Activated T-cell treated with anti-CD3 and anti-CD28 coated beads for 24 hours (primary cell): Measurements from ENCODE around the gene FHAD1.
"Not testable (repeated sequence)": the region's sequence is repeated elsewhere in the genome, so short reads cannot be mapped to it uniquely, and the experiment has no call there.

ENCODE experiments used
- DNase-seq: peaks from one replicate; pipeline ENCODE4 v3.0.0-alpha.2; 2020; ENCODE audit warnings: low read depth

FHAD1 gene

DNA sequence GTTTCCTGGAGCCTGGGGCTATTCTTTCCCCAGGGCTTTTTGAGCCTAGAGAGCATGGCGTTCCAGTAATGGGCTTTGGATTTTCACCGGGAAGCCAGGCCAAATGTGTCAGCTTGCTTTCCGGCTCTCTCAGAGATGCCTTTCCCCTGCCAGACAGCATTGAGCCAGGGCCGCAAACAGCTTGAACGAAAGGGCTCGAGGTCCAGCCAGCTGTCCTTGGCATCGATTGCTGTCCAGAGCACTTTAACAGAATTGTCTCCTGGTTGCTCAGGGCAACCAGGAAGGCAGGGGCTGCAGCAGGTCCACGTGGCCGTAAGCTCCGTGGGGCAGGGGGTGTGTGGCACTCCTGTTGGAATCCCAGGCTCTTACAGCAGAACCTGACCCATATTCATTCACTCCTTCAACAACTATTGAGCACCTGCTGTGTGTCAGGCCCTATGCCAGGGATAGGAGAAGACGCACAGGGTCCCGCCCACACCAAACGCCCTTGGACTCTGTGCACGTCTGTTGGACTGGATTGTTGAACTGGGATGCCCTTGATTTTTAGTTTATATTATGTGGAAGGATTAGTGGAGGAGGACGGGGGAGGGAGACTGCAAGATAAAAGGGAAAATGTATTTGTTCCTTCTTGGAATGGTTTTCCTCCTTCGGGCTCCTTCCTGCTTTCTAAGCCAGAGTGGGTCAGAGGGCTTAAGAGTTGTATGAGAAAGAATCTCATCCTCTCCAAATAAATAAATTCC is 123.9 kb downstream of the FHAD1 start:
- no peak for DNase-seq

DNA sequence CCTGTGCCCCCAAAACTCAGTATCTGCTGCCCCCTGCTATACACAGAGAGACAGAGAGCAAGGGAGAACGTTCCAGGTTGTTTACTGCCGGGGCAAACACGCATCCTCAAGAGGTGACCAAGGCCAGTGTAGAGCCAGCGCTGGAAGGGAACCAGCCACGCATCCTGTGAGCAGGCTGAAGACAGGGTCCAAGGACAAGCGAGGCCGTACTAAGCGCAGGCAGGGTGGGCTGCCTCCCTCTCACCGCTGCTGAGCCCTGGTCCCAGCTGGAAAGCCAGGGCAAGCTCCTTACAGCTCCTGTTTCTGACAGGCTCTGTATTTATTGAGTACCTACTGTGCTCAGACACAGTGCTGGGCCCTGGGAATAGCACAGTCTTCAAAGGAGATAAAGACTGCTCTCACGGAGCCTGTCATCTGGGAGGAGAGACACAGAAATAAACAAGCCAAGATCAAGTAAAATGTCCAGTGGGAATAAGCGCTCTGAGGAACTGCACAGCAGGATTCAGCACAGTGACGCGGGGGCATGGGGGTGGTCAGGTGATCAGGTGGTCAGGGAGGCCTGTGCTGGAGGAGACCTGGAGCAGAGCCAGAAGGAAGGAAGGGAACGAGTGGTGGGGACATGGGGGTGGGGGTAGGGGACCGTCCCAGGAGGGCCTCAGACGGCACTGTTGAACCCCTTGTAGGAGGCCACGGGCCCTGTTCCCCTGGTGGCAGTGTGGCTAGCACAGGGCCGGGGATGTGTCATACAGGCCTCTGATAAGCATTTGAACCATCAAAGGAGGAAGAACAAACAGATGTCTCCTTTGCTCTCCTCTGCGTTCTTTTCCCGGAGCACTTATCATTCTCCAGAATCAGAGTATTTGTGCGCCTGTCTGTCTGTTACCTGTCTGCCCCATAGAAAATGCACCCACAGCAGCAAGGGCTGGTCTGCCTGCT is 124.9 kb downstream of the FHAD1 start:
- DNase-seq = no peak

DNA sequence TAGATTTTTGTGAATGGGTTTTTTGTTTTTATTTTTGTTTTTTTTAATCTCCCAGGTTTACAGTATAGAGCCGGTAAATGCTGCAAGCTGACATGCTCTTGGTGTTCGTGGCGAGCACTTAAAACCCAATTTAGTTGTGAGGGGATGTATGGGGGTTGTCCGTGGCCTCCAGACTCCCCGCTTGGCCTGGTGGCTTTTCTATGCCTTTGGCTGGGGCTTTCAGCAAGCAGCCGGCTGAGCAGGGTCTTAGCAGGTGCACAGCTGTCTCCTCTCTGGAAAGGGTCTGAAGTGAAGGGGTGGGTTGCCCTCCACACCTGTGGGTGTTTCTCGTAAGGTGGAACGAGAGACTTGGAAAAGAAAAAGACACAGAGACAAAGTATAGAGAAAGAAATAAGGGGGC is 131.7 kb downstream of the FHAD1 start:
- DNase-seq = no peak

DNA sequence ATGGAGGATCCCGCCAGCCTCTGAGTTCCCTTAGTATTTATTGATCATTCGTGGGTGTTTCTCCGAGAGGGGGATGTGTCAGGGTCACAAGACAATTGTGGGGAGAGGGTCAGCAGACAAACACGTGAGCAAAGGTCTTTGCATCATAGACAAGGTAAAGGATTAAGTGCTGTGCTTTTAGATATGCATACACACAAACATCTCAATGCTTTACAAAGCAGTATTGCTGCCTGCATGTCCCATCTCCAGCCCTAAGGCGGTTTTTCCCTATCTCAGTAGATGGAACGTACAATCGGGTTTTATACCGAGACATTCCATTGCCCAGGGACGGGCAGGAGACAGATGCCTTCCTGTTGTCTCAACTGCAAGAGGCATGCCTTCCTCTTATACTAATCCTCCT is 132.1 kb downstream of the FHAD1 start:
- not testable (repeated sequence) for DNase-seq

DNA sequence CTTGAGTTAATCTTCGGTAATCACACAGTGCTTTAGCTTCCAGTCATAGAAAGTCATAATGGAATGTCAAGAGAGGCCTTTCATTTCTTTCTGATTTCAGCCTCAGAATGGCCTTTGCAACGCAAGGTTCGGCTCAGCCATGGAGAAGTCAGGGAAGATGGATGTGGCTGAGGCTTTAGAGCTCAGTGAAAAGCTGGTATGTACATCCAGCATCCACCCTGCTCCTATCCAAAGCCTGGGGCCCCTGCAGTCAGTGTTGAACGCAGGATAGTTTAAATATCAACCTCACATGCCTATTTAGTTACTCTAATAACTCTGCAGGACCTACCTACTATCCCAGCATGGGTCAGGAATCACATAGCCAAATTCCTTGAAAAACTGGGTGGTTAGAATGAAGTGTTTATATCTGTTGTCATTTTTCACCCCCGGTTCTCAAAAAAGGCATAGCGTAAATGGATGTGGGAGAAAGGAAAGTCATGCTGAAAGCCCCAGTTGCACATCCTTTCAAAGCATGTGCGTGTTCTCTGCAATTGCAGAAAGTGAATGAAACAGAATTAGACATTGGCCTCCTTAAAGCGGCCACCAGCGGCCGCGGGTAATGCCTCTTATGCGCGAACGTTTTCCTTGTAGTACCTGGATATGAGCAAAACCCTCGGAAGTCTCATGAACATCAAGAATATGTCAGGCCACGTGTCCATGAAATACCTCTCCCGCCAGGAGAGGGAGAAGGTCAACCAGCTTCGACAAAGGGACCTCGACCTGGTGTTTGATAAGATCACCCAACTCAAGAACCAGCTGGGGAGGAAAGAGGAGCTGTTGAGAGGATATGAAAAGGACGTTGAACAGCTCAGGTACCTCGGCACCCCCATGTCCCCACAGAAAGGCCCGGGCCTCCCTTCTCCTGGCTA is 133.8 kb downstream of the FHAD1 start:
- DNase-seq = no peak

DNA sequence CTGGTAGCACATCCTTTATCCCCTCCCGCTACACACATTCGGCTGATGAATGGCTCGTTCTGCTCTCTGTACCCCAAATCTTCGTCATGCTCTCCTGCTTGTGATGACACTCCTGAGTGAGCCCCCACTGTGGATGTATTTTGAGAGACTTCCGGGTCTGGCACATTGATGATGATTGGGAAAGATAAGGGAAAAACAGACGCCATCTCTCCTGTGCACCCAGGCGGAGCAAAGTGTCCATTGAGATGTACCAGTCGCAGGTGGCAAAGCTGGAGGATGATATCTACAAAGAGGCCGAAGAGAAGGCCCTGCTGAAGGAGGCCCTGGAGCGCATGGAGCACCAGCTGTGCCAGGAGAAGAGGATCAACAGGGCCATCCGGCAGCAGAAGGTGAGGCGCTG is 134.8 kb downstream of the FHAD1 start:
- no peak for DNase-seq

DNA sequence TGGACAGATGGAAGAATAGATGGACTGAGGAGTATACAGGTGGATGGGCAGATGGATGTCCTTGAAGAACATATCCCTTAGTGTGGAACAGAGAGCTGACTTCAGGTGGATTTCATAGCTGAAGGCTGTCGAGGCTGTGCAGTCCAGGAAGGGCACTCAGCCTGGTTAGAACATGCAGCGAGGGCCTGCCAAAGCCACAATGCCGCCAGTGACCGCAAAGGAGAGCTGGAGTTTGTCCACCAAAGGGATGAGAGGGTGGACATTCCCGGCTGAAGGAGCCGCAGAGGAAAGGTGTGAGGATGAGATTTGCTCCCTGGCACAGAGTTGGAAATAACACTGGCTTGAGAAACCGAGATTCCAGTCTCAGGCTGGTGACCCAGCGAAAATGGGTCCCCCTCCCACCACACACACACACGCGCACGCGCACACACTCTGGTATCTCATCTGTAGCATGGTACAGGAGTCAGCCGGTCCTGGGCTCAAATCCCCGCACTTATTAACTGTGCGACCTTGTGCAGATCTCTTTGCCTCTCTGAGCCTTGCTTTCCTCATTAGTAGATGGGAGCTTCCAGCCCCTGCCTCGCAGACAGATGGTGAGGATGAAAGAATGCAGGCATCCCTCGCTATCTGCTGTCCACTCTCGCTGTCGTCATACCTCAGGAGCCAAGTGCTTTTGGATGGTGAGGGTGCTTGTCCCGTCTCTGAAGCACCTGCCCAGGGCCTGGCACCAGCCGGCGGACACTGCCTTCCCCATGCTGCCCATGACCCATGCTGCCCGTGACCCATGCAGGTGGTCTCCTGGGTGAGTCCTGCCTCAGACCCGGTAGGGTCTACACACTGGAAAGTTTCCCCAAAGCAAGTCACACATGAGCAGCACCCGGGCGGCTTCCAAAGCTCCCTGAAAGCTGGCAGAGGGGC is 135.8 kb downstream of the FHAD1 start:
- no peak for DNase-seq

DNA sequence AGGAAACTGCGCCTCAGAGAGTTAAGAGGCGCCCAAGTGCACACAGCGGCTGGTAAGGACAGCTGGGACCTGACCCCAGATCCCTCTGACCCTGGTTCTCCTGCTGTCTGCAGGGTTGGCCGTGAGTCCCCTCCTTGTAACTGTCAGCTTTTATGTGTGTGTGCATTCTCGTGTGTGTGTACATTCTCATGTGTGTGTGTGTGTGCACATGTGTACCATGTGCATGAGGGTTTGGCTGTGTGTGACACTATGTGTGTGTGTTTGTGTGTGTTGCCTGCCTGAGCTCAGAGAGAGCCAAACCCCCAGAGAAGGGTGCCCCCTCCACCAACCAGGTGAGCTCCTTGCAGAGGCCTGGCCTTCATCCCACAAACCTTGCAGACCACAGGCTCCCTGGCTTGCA is 136.8 kb downstream of the FHAD1 start:
- DNase-seq = no peak

DNA sequence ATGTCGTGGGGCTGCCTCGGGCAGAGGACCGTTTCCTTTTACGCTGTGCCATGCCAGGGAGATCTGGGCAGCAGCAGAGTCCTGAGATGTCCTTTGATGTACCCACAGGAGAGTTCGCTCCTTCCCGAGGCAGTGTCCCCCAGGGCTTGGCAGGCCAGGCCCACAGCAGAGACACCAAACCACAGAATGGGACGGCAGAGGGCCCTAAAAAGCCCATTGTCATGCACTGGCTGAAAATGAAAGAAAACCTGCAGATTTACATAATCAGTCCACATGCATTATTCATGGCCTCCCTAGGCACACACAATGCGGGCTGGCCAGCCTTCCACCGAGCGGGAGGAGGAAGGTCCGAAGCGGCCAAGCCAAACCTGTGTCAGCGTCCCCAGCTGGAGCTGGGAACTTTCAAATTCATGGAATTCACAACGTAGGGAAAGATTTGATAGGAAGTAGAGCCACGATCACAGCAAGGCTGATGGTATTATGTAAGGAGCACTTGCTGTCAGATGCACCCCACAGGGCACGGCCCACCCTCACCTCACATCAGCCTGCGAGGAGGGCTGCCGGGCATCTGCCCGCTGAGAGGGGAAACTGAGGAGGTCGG is 137.4 kb downstream of the FHAD1 start:
- no peak for DNase-seq

DNA sequence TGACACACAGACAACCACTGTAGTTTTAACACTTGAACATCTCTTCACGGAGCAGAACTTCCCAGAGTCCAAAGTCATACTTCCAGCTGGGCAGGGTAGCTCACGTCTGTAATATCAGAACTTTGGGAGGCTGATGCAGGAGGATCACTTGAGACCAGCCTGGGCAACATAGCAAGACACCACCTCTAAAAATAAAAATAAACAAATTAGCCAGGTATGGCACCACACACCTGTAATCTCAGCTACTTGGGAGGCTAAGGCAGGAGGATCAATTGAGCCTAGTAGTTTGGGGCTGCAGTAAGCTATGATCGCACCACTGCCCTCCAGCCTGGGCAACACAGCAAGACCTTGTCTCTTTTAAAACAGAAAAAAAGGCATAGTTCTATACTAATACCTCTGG is 138.4 kb downstream of the FHAD1 start:
- no peak for DNase-seq

DNA sequence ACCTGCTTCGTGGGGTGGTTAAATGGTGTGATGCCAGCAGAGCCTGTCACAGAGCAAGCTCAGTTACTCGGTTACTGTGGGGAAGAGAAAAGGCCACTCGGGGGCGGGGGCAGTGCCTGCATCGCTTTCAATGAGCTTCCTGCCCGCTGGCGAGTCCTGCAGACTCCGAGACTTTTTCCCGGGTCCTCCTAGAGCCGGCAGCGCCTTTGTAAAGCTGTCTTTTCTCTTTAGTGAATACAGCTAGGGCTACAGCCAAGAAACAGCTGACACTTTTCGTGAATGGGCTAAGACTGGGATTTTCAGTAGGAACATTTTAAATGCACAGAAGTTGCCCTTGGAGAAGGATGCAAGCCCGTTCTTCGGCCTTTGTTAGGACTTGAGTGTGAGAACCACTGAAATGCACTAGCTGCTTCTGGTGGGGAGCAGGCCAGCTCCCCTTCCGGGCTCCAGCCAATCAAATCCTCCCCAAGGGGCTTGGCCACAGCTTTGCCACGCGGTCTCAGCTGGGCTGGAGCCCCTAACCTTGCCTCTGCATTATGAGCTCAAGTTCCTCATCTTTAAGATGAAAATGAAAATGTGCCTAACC is 139.2 kb downstream of the FHAD1 start:
- no peak for DNase-seq

DNA sequence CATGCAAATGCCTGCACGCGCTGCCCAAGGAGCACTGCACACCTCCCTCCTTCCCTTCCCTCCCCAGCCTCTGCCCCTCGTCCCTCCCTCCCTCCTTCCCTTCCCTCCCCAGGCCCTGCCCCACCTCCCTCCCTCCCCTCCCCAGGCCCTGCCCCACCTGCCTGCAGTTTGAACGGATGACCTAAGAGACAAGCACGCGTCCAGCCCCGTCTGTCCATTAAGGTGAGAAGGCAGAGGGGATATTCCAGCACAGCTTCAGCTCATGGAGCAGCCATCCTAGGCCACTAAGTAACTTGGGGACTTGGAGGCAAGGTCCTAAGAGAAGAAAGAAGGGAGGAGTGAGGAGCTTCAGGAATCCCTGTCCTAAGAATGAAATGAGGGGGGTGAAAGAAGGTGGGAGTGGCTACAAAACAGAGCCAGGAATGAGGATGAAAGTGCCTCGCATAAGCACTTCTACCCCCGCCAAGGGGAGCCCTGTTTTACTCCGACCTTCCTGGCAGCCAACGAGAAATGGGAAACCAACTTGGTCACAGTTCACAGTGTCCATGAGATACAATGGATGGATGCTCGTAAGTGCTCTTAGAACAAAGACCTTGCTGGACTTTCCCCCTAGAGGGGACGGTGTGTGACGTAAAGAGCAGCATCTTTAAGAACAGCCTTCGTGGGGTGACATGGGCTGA is 141.3 kb downstream of the FHAD1 start:
- DNase-seq = no peak

DNA sequence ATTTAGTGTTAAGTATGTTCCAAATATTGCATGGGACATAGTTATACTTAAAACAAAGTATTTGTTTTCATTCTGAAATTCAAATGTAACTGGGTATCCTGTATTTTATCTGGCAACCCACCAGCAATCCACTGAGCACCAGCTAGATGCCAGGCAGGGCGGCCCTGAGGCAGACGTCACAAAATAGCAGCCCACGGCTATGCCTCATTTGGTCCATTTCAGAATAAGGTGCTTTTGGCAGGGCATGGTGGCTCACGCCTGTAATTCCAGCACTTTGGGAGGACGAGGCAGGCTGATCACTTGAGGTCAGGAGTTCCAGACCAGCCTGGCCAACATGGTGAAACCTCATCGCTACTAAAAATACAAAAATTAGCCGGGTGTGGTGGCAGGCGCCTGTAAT is 142.8 kb downstream of the FHAD1 start:
- not testable (repeated sequence) for DNase-seq

DNA sequence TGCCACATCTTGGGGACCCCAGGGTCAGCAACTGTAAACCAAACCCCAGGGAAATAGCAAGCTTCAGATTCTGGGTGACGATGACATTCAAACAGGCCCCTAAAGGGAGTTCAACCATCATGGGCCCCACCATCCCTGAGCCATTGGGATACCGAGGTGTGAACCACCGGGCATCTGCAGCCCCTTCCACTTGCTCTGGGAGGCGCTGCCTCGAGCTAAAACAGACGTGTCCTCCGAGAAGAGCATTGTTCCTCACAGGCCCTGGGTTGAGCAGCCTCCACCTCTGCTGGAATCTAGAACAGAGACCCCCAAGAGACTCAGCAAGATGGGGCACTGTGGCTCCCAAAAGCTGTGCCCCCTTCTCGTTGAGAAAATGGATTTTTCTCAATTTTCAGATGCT is 143.6 kb downstream of the FHAD1 start:
- no peak for DNase-seq

DNA sequence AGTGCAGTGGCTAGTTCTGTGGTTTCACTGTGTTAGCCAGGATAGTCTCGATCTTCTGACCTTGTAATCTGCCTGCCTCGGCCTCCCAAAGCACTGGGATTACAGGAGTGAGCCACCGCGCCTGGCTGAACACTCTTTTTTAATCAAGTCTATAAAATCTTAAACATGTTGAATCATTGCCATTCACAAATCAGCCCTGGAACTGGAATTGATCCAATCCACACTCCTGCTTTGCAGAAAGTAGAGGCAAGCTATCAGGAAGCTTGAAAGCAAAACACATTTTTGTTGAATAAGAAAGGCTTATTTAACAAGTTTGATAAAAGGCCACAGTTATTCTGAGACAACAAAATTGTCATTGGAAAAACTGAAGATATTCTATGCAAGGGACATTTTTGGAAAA is 144.3 kb downstream of the FHAD1 start:
- DNase-seq = no peak

DNA sequence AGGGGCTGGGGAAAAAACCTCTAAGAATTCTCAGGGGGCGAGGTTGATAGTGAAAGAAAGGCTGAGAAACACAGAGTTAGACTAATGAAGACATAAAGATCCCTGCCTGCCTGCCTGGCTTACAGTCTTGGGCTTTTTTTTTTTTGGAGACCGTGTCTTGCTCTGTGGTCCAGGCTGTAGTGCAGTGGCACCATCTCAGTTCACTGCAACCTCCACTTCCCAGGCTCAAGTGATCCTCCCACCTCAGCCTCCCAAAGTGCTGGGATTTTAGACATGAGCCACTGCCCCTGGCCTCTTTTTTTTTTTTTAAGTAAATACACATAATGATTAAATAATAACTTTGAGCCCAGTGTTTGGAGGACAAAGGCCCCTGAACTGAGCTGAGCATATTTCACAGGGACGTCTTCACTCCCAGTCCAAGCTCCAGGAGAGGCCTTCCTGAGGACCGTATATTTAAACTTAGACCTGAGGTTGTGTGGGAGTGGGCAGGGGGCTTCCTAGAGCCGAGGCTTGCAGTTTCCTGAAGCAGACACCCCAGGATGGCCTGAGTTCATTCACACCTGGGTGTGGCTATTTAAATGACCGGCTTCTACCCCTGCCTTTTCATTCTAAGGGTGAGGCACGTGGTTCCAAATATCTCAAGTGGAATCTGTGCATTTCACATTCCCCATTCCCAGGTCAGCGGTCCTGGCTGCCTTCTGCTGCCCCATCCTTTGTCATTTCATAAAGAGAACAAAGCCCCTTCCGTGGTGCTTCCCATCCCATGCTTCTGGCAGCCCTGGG is 146.6 kb downstream of the FHAD1 start:
- DNase-seq = no peak

DNA sequence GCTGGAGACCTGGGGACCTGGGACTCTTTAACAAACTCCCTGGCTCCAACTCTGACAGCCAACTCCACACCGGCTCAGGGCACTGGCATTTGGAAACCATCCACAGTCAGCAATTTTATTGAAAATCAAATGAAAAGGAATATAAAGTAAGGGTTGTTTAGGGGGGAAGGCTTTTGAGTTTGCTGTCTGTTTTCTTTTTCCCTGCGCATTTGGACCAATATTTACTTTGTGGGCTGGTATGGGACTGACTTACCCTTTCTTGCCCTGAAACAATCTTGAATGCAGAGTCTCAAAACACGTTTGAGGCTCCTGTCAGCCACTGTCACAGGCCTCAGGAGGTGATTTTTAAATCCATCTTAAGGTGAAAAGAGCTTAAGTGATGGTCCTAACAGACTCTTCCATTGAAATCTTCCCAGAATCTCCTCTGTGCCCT is 147.3 kb downstream of the FHAD1 start:
- DNase-seq = no peak

DNA sequence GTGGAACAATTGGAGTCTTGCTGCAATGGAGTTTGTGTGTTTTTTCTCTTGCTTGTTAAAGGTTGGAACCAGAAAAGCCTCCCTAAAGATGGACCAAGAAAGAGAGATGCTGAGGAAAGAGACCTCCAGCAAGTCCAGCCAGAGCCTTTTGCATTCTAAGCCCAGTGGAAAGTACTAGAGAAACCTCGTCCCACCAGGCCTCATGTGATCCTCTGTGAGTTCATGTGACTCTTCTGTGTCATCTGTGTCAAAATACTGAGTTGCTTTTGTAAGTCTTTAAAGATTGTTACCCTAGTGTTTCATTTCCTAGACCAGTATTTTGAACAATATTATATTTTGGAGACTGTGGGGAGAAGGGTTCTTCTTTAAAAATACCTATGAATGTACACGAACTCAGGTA is 150.2 kb downstream of the FHAD1 start:
- no peak for DNase-seq

DNA sequence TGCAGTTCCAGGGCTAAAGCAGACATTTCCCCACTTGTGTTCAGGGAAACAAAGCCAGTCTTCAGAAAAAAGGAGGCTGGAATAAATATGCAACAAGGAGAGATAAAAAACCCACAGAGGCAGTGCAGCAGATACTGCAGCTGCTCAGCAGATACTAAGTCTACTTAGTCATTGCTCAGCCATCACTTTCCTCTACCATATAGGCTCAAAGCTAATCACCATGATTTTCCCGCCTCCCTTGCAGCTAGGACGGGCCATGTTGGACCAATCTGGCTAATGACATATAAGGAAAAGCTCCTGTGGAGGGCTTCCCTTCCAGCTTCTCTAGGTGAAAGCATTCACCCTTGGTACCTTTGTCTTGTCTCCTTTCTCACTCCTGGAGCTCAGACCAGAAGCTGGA is 152.7 kb downstream of the FHAD1 start:
- no peak for DNase-seq
